ENCODE results near the gene SLC22A2. TPM values are rescaled to one million over a fixed set of nuclear protein-coding genes. Genes with fewer than 3 reads are reported as not detected.

SLC22A2 gene
- total RNA-seq, 4 donors from 2014 or later, result not detected

GRCh38 chr6:160201061-160201460, 57.6 kb downstream of the SLC22A2 start:
- intact Hi-C loops (cut with DNase I; ENCODE audit: low total_unique reads), result no loop called here
- TF ChIP-seq POLR2A (IDR thresholded peaks at IDR 0.05) (no peak), CTCF (IDR thresholded peaks at IDR 0.05) (no peak)
- no peak overlapping the region for H3K4me3 ChIP-seq (ENCODE audit: low read depth, poor library complexity, severe bottlenecking)
- DNase-seq (ENCODE audit: low spot score in 2 of 2), result no peak
- WGBS, 2 donors, result 61 to 74% methylated on average over 2 of the region's 2 CpGs

- WGBS, 2 donors, result 34 to 41% methylated on average over 3 of the region's 3 CpGs
- TF ChIP-seq CTCF (IDR thresholded peaks at IDR 0.05) (no peak), POLR2A (IDR thresholded peaks at IDR 0.05) (no peak)
- DNase-seq (ENCODE audit: low spot score in 2 of 2), result no peak
- H3K4me3 ChIP-seq (ENCODE audit: low read depth, poor library complexity, severe bottlenecking), result no peak overlapping the region
- intact Hi-C loops (cut with DNase I; ENCODE audit: low total_unique reads), result no loop called here
These were observed 59.9 kb downstream of the SLC22A2 start for GRCh38 chr6:160198606-160199211.

GRCh38 chr6:160197662-160198061, 61.0 kb downstream of the SLC22A2 start:
- DNase-seq (ENCODE audit: low spot score in 2 of 2), result no peak
- no peak overlapping the region for H3K4me3 ChIP-seq (ENCODE audit: low read depth, poor library complexity, severe bottlenecking)
- intact Hi-C loops (cut with DNase I; ENCODE audit: low total_unique reads), result no loop called here
- TF ChIP-seq CTCF (IDR thresholded peaks at IDR 0.05), result no peak
- no peak for TF ChIP-seq POLR2A (IDR thresholded peaks at IDR 0.05)

GRCh38 chr6:160194808-160195207, 63.8 kb downstream of the SLC22A2 start:
- TF ChIP-seq POLR2A (IDR thresholded peaks at IDR 0.05), result no peak
- no peak for TF ChIP-seq CTCF (IDR thresholded peaks at IDR 0.05)
- no peak for DNase-seq (ENCODE audit: low spot score in 2 of 2)
- 69 to 74% methylated on average over 1 of the region's 1 CpG for WGBS, 2 donors
- intact Hi-C loops (cut with DNase I; ENCODE audit: low total_unique reads), result no loop called here
- H3K4me3 ChIP-seq (ENCODE audit: low read depth, poor library complexity, severe bottlenecking), result no peak overlapping the region

- intact Hi-C loops (cut with DNase I; ENCODE audit: low total_unique reads), result no loop called here
- no peak for DNase-seq (ENCODE audit: low spot score in 2 of 2)
- no peak overlapping the region for H3K4me3 ChIP-seq (ENCODE audit: low read depth, poor library complexity, severe bottlenecking)
- TF ChIP-seq CTCF (IDR thresholded peaks at IDR 0.05), result no peak
- TF ChIP-seq POLR2A (IDR thresholded peaks at IDR 0.05), result no peak
- WGBS, 2 donors, result 88 to 94% methylated on average over 1 of the region's 1 CpG
These were observed 65.8 kb downstream of the SLC22A2 start for GRCh38 chr6:160192840-160193239.

GRCh38 chr6:160190973-160191372, 67.6 kb downstream of the SLC22A2 start:
- TF ChIP-seq POLR2A (IDR thresholded peaks at IDR 0.05) (no peak), CTCF (IDR thresholded peaks at IDR 0.05) (no peak)

More at GRCh38 chr6:160190973-160191372, 67.6 kb downstream of the SLC22A2 start:
- no peak overlapping the region for H3K4me3 ChIP-seq (ENCODE audit: low read depth, poor library complexity, severe bottlenecking)
- intact Hi-C loops (cut with DNase I; ENCODE audit: low total_unique reads), result no loop called here
- DNase-seq (ENCODE audit: low spot score in 2 of 2), result no peak

Measured in lower leg skin (tissue), 4 donors.